Measurements from ENCODE around the gene TMEM154.

Gene TMEM154

DNA sequence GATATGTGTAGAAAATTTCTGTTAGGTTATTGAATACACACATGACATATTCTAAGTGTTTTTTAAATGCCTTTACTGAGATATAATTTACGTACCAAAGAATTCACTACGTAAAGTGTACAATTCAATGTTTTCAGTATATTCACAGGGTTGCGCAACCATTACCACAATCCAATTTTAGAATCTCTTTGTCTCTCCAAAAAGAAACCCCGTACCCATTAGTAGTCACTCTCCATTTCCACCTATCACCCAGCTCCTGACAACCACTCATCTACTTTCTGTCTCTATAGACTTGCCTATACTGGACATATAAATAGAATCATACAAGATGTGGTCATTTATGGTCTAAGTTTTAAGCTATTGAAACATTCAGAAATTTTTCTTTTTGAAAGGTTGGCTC lies 90.9 kb downstream of the TMEM154 start:
- DNase-seq, result no peak

DNA sequence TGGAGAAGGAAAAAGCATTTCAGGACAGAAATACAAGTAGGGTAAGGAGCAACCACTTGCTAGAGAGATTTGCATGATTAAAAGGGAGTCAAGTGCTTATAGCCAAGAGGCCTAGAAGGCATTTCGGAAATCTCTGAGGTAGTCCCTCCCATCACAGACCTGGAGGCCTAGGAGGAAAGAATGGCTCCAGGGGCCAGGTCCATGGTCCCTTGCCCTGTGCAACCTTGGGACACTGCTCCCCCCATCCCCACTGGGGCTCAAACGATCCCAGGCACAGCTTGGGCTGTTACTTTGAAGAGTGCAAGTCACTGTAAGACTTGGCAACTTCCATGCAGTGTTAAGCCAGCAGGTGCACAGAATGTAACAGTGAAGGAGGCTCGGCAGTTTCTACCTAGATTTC lies 92.7 kb downstream of the TMEM154 start:
- no peak for DNase-seq

DNA sequence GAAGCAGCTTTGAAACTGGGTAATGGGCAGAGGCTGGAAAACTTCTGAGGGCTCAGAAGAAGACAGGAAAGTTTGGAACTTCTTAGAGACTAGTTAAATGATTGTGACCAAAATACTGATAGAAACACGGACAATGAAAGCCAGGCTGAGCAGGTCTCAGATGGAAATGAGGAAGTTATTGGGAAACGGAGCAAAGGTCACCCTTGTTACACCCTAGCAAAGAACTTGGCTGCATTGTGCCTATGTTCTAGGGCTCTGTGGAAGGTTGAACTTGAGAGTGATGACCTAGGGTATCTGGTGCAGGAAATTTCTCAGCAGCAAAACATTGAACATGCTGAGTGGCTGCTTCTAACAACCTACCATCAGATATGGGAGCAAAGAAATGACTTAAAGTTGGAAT lies 93.1 kb downstream of the TMEM154 start:
- DNase-seq, result no peak

DNA sequence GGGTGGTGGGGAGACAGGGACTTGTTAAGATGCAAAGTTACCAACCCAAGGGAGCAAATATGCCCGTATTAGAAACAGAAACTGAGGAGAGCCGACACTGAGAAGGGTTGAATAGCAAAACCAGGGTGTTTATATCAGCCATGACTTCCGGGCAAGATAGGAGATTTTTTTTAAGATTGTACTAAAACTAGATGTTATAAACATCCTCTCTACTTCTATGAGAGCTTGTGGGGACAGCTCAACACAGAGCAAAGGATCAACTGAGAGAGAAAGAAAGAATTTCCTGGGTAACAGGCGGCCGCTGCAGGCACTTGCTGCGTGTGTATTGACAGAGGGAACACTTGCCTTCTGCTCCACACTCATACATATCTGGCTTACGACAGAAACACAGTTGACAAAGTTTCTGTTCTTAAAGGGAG lies 94.8 kb downstream of the TMEM154 start:
- no peak for DNase-seq

DNA sequence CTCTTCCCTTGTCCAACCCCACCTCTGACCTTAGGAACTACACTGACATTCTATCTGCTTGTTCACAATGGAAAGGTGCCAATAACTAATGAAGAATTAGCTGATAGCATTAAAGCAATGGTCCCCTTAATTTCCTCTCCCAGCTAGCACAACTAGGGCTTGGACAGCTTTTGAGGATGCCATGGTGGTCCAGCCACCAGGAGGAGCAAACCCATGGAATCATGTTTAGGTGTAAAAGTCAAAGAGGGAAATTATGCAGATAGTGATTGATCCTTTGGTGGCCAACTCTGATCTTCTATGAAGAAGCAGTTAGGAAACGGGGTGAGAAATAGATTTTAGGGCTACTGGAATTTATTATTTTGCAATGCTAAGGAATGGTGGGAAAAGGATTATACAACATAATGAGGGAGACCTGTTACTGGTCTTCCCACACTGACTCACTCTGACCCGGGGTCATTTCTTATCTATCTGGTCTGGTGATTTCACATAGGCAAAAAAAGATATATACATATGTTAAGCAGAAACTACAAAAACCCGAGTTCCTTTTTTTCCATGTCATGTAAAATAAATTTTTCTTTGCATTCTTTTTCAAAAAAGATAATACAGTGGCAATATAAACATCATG lies 98.1 kb downstream of the TMEM154 start:
- DNase-seq, result no peak

DNA sequence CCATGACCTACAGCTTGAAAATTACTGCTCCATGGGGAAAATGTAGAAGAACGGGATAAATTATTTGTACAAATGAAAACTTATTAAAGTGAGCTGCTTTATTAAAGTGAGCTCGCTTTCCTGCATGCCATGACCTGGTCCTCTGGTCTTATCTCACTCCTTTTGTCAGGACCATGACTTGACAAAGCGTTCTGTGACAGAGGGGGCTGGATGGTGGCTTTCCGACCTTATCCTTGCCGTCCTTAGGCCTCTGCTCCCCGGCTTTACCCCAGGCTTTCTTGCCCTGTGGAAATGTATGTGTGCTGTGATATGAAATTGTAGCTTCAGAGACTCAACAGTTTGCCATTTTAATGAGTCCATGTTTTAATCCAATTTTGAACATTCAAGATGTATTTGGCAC lies 99.9 kb downstream of the TMEM154 start:
- DNase-seq, result no peak

DNA sequence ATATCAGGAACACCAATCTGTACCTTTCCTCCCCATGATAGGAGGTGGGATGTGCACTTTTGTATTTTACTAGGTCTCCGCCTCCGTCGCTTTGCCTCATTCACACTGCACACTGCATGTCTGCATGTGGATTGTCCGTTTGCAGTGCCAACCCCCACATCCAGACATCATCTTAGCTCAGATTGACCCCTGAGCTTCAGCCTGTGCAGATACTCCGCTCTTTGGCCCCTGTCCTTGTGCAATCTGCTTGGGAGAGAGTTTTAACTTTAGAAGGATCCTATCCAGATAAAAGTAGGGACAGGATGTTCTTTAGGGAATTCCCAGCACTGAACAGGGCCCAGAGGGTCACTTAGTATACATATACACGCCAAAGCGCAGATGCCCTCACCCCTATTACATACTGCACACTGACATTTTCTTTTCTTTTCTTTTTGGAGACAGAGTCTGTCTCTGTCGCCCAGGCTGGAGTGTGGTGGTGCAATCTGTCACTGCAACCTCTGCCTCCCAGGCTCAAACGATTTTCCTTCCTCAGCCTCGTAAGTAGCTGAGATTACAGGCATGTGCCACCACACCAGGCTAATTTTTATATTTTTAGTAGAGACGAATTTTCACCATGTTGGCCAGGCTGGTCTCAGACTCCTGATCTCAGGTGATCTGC lies 100.6 kb downstream of the TMEM154 start:
- DNase-seq, result no peak

DNA sequence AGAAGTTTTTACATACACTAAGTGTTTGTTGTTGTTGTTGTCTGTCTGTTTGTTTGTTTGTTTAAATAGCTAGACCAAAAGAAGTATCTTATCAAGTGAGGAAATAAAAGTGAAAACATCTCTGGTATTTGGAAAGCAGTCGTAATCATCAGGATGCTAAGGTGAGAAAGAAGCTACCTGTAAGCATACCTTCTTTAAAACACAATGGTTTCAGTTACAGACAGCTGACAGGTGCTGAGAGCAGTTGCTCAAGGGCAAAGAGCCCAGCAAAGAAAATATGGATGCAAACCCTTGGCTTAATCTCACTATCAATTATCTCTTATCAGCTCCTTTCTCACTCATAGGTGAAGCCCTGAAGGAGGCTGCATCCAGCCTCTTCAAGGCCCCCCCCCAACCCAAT lies 101.1 kb downstream of the TMEM154 start:
- DNase-seq, result no peak

DNA sequence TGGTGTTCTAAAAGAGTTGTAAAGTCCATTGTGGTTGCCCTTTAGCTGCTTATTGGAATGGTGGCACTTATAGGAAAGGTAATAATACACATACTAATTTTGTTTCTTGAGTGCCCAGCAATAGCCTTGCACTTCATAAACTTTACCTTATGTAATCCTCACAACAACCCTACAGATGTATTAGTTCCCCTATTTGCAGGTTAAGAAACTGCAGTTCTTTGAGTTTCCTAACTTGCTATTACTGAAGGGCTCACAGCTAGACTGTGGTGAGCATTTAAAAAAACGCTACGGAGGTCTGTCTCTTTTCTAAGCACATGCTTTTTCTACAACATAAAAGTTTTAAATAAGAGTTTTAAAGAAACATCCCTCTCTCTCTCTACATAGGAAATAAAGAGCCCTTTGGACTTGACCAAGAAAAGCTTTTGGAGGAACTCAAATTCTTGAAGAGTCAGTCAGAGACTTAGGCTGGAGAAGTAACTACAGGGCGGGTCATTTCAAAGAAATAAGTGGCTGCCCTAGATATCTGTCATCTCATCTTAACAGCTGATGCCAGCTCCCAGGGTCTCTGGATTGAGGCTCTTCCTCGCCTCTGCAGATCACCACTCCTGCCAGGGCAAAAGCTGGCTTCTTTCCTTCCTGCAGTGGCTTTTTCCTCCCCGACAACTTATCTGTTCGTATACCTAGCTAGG lies 101.9 kb downstream of the TMEM154 start:
- DNase-seq, result no peak

DNA sequence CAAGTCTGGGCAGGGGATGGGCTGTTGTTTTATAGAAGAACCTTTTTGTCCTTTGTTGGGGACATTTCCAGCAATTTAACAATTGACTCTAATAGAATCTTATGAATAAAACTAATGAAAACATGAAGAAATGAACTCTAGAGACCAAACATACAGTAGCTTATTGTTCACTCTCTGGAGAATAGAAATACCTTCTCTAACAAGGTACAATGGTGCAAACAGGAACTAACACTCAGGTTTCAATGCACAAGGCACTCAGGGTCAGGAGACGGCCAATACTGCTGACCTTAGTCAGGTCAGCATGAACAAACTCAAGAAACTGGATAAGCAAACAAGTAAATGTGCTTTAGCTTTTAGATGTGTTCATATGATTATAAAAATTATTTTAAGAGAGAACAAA lies 104.3 kb downstream of the TMEM154 start:
- DNase-seq, result no peak

DNA sequence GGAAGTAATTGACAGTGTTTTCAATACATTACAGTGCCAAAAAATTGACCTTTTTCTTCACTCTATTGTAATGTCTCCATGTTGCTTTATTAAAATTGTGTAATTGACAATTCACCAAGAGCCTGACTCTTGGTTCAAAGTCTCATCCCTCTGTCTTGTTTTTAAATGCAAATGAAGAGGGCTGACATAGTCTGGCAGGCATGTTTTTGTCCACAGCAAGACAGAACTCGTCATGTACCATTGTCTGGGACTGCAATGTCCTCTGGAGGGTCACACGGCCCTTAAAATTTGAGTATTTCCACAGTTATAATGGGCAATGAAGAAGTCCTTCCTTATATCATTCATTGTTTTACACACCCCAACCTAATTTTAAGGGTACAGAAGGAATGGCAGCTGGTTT lies 105.9 kb downstream of the TMEM154 start:
- DNase-seq, result no peak

DNA sequence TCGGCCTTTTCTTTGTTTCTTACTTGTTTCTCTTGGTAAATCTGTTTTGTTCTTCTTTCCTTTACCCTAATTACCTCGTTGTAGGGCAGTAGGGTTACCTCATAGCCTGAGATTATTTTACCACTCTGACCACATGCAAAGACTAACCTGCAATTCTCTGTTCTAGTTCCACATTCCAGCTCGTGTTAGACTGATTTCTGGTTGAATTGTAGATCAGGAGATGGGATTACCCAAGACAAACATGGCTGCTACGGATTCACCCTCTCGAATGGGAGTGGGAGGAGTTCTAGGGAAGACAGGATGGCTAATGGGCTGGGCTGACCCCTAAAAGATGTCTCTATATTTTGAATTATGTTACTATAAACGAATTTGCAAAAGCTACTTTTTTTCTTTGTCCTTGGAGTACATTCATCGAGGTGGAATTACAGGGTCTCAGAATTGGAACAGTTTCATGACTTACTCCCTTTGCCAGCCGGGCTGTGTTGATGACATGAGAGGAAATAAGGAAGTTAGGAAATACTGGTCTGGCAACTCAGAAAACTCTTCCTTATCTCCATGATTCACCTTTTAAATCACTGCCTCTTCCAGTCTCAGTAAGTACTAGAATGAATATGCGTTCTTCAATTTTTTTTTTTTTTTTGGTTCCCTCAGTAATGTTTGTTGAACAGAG lies 107.2 kb downstream of the TMEM154 start:
- no peak for DNase-seq

DNA sequence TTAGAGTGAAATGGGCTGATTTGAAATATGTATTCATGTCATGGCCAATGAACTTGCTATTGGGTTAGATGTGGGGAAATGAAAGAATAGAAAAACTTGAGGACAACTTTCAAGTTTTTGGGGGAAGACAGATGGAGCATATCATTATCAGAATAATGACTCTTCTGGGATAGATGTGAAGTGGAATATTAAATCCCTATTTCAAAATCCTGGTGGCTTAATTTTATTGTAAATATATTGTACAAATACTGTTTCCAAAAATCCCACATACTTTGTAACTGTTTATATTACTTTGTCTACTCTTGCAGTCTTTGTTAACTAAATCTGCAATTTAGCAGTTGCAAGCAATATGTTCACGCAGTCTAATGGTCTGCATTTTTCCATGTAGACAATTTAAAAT lies 108.0 kb downstream of the TMEM154 start:
- DNase-seq, result no peak

DNA sequence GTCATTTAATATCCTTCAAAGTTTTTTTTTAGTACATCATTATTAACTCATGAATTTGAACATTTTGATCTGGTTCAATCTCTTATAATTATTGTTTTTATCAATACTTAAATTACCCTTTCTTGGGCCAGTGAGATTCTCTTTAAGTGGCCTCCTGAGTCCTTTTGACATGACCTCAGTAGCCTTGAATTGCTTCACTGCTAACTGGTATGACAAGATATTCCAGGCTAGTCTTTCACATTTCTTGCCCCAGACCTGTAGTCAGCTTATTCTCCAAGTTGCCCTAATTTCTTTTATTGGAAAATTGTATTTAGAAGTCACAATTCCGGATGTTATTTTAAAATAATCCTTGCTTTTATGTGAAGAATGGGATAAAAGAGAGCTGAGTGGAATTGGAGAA lies 108.5 kb downstream of the TMEM154 start:
- DNase-seq, result no peak
